GM21619 (cell line): ENCODE measurements around the gene EME2.

Experiments
- ATAC-seq: cut with Tn5 transposase; IDR thresholded peaks from one replicate; pipeline ENCODE4 v1.9.1; 2021; ENCODE audit not compliant: unreplicated experiment

The EME2 gene

DNA sequence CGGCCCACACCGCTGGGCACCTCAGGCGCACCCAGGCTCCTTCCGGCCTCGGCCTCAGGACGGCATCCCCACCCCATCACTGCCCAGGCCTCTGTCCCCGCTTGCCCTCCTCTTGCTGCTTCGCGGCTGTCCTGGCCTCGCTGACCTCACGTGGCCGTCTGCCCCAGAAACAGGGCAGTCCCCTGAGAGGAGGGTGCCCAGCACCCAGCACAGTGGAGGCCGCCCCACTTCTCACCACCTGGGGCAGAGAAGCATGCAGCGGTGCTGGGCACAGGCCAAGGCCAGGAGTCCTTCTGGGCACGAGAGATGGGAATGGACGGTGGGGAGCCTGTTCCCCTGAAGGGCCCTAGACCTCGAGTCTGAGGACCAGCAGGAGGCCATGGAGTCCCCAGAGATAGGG is 45.1 kb downstream of the EME2 start:
- ATAC-seq = no peak

DNA sequence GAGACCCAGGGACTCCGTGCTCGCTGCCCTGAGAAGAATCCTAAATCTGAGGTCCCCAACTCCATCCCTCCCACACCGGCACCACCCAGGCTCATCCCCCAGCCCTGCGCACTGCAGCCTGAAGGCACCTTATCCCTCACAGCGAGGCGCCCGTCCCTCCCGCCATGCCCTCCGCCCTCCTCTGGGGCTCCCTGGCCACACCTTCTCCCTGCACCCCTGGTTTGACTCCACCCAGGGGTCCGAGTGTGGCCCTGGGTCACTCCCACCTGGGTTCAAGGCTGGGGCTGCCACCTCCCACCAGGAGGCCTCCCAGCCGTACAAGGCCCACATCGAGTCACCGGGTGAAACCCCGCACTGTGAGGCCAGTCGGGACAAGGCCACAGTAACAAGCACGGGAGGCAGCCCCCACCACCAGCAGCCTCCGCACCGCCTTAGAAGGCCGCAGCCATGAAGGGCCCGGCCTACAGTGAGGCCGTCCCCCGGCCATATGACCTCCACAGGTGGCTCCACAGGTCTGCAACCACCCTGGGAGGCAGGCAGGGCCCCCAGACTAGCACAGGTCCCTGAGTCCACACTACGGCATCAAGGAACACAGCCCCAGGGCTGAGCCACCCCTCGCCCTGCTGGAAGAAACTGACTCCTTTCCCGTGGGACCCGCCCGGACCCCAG is 45.7 kb downstream of the EME2 start:
- ATAC-seq = no peak

DNA sequence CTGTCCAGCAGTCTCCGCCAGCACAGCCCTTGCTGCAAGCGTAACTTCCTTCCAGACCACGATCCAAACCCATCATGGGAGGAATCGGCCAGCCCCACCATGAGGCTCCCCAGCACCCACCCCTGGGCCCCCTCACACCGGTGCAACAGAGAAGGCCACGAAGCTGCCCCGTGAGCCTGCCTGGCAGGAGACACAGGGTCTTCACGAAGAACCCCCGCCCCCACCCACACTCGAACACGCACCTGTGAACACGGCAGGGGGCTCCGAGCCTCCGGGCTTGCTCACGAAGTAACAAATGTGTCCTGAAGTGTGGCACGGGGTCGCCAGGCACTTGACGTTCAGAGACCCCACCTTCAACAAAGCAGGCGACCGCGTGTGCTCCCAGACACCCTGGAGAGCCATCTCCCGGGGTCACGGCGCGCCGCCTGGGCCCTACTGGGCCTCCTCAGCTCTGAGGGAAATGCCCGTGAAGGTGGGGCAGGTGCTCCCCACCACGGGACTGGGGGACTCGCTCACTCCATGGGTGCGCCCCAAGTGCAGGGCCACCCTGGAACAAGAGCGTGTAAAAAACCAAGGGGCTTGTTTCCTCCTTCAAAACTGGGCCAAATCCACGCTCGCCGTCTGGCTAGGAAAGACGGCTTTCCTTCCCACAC is 46.4 kb downstream of the EME2 start:
- ATAC-seq = no peak

DNA sequence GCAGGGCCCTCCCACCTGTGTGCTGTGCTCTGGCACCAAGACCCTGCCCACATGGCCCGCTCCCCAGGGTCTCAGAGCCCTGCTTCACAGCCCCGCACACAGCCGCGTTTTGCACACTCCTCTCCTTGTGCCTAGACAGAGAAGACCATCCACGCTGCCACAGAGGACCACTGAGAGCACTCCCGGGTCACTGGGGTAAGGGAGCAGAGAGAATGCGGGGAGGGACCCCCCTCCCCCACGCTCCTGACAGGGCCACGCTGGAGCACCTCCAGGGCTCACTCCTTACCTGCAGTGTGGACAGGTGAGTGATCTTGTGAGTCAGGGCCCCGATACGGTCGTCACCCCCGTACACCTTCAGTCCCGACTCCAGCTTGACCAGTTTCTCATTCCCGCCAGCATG is 47.0 kb downstream of the EME2 start:
- ATAC-seq = no peak

DNA sequence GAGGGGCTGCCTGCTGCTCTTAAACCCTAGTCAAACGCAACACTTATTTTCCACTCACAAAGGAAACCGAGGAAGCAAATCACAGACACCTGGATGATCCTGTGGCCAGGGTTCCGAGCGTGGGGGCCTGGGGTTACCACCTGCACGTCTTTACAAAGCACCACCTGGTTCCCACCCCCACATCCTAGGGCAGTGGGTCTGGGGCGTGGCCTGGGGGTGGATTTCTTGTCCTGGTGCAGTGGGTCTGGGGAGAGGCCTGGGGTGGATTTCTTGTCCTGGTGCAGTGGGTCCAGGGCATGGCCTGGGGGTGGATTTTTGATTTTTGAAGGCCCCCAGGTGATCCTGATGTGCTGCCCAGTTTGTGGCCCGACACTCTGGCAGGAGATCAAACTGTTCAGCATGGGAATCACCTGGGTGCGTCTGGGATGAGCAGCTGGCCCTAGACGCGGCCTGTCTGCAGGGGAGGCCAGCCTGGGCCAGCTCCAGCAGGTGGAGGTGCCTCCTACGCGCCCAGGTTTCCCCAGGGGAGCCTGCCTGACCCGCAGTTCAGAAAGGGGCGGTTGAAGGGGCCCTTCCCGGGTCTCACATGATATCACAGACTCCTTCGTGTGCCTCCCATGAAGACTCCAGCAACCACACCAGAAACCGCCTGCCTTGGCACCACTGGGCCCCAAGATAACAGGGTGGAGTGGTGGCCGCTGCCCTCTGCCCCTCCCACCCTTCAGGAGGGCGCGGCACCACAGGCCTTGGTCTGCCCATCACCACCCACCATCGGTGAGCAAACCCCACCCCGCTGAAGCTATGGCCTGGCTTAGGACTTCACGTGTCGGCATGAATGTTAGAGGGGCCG is 47.7 kb downstream of the EME2 start:
- ATAC-seq = no peak

DNA sequence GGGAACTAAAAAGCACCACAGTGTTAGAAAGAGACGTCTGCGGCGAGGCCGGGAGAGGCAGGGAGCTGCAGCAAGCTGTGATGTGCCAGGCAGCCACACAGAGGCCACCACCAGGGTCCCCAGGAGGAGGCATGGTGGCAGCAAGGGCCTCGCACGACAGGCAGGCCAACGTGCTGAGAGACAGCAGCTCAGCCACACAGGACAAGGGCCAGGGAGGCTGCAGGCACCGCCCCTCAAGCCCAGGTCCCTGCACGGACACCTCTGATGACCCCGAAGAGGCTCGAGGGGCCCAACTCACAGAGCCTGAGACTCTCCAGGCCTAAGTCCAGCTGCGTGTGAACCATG is 48.3 kb downstream of the EME2 start:
- ATAC-seq = no peak

DNA sequence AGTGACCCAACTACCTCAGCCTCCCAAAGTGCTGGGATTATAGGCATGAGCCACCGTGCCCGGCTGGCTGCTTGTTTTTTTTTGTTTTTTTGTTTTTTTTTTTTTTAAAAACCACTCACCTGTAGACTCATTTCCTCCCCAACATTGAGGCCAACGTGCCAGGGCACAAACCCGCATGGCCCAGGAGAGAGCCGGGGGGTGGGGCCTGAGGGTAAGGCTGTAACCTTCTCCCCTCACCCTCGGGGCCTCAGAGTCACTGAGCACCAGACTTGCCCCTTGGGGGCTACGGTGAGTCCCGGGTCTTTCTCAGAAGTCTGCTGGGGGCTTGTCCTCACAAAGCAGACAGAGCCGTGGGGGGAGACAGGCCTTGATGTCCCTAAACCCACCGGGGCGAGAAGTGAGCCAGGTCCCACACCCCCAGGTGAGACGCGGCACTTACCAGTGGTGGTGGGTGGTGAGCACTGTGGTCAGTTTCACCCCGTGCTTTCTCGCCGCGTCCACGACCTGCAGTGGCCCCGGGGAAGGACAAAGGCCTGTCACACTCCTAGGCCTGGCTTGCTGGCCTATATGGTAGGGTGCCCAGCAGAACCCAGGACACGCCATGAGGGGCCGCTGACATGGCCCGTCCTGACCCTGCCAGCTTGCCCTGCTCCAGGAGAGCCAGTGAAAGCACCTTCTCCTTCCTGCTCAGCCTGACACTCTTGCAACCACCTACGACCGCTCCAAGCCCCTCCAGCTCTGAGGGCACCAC is 49.4 kb downstream of the EME2 start:
- ATAC-seq = no peak

DNA sequence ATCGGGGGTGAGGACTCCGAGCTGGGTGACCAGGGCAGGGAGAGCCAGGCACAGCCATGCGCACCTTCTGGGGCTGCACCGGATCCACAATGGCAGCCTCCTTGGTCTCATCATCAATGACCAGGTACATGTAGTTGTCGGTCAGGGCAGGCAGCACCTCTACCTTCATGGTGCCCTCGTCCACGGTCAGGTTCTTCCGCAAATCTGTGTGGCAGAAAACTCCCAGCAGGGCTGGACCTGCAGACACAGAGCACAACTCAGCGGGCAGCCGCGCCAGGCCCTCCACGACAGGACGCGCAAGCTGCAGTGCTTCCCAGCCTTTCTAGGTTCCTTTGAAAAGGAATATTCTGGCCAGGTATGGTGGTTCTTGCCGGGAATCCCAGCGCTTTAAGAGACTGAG is 50.2 kb downstream of the EME2 start:
- ATAC-seq = no peak

DNA sequence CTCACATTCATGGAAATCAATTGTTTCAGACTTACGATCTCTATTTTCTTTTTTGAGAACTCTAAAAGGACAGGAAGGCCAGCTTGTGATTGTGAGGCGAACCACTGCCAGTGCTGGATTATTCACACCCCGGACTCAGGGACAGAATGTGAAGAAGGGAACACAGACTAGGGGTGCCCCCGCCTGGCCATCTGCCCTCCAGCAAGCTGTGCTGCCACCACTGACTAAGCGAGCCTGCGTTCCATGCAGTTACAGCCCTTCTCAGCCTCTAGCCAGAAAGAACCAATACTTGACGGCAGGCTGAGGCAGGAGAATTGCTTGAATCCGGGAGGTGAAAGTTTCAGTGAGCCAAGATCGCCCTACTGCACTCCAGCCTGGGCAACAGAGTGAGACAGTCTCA is 51.2 kb downstream of the EME2 start:
- no peak for ATAC-seq

DNA sequence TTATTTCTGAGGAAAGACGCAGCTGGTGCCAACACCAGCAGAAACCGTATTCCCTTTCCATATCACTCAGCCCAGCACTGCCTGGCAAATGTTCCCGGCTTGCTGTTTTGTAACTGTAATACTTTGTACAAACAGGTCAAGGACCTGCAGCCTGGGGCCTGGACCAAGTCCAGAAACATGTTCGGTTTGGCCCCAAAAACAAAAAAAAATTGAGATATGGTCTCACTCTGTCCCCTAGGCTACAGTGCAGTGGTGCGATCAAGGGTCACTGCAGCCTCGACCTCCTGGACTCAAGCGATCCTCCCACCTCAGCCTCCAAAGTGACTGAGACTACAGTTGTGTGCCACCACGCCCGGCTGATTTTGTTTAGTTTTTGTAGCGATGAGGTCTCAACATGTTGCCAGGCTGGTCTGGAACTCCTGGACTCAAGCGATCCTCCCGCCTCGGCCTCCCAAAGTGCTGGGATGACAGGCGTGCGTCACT is 52.8 kb downstream of the EME2 start:
- ATAC-seq = no peak
